NCI-H526 treated with DMSO at 0.1 percent for 48 hours (cell line): ENCODE results near the gene UBALD2.
"Not testable (repeated sequence)": the region's sequence is repeated elsewhere in the genome, so short reads cannot be mapped to it uniquely, and the experiment has no call there.

ENCODE experiments used
- DNase-seq: peaks from one replicate; lab custom pipeline; 2025; lab: John Stamatoyannopoulos, UW

The UBALD2 gene

GRCh38 chr17:76278268-76278908 is 13.2 kb downstream of the UBALD2 start:
- no peak for DNase-seq

GRCh38 chr17:76278952-76279741 is 14.0 kb downstream of the UBALD2 start:
- DNase-seq: peak; percentile 39

- no peak for DNase-seq
Measured at GRCh38 chr17:76279742-76280287, 14.7 kb downstream of the UBALD2 start.

- no peak for DNase-seq
Measured at GRCh38 chr17:76280650-76281049, 15.5 kb downstream of the UBALD2 start.

GRCh38 chr17:76281573-76282371 is 16.6 kb downstream of the UBALD2 start:
- DNase-seq: no peak

GRCh38 chr17:76292567-76292966 is 27.4 kb downstream of the UBALD2 start:
- no peak for DNase-seq

- DNase-seq: no peak
Measured at GRCh38 chr17:76293106-76293505, 28.0 kb downstream of the UBALD2 start.

- DNase-seq: no peak
Measured at GRCh38 chr17:76296186-76296585, 31.0 kb downstream of the UBALD2 start.

GRCh38 chr17:76296889-76297288 is 31.7 kb downstream of the UBALD2 start:
- DNase-seq: no peak

GRCh38 chr17:76297436-76297835 is 32.3 kb downstream of the UBALD2 start:
- DNase-seq: no peak

GRCh38 chr17:76304226-76305134 is 39.3 kb downstream of the UBALD2 start:
- no peak for DNase-seq

- DNase-seq: not testable (repeated sequence)
Measured at GRCh38 chr17:76305135-76305454, 39.9 kb downstream of the UBALD2 start.

- DNase-seq: no peak
Measured at GRCh38 chr17:76307299-76307965, 42.3 kb downstream of the UBALD2 start.

- no peak for DNase-seq
Measured at GRCh38 chr17:76307966-76308338, 42.8 kb downstream of the UBALD2 start, which contains the start of gene QRICH2. Gene QRICH2 (minus strand): TSS chr17:76308276. CDS start chr17:76307998, 278 bp downstream.

GRCh38 chr17:76309461-76309860 is 44.3 kb downstream of the UBALD2 start:
- no peak for DNase-seq

GRCh38 chr17:76312735-76313134 is 47.6 kb downstream of the UBALD2 start:
- DNase-seq: no peak

- no peak for DNase-seq
Measured at GRCh38 chr17:76314392-76315227, 49.5 kb downstream of the UBALD2 start.

GRCh38 chr17:76317535-76317934 is 52.4 kb downstream of the UBALD2 start:
- no peak for DNase-seq

GRCh38 chr17:76318586-76318985 is 53.4 kb downstream of the UBALD2 start:
- DNase-seq: no peak
